H1 (cell line): Measurements from ENCODE around the gene SFTPB.

Source experiments
- BCL11A ChIP-seq, 2 experiments: IDR thresholded peaks; one replicate each; pipeline ENCODE4 v1.6.1; 2011; ENCODE audit warnings: low read depth in 2 of 2, low read length in 2 of 2, mild to moderate bottlenecking in 2 of 2
- EP300 ChIP-seq, 2 experiments: IDR thresholded peaks; 1 replicate in 1 of 2; 2 replicates in 1 of 2; pipeline ENCODE4 v1.6.1; 2011 to 2012; ENCODE audit warnings: low read depth in 2 of 2, low read length in 2 of 2, mild to moderate bottlenecking in 2 of 2, borderline replicate concordance in 1 of 2, inconsistent platforms in 1 of 2, moderate library complexity in 1 of 2
- EZH2 ChIP-seq: fragments of 200-600 bp; sonication (generic); IDR thresholded peaks from 2 replicates; pipeline ENCODE4 v1.7.1; 2012; ENCODE audit warnings: low read depth, mild to moderate bottlenecking, moderate library complexity, low read length, inconsistent platforms; ENCODE audit not compliant: severe bottlenecking
- FOSL1 ChIP-seq: IDR thresholded peaks from 2 replicates; pipeline ENCODE4 v1.6.1; 2011; ENCODE audit warnings: mild to moderate bottlenecking, low read depth, low read length, moderate library complexity; ENCODE audit not compliant: insufficient read depth
- POLR2A ChIP-seq, 2 experiments: IDR thresholded peaks; 1 replicate in 1 of 2; 2 replicates in 1 of 2; pipeline ENCODE4 v1.6.1; 2011; ENCODE audit warnings: low read depth in 2 of 2, low read length in 2 of 2, mild to moderate bottlenecking in 2 of 2; ENCODE audit errors: control extremely low read depth in 1 of 2
- POLR2AphosphoS5 ChIP-seq: IDR thresholded peaks from 2 replicates; pipeline ENCODE4 v1.6.1; 2011; ENCODE audit warnings: low read depth, low read length
- RAD21 ChIP-seq, 2 experiments: IDR thresholded peaks in 1 of 2; conservative IDR thresholded peaks in 1 of 2; 2 replicates each; pipeline ENCODE4 v1.6.1; 2011; ENCODE audit warnings: low read depth in 2 of 2, low read length in 2 of 2, improper control_type of control experiment in 1 of 2, inconsistent platforms in 1 of 2, mild to moderate bottlenecking in 1 of 2, moderate library complexity in 1 of 2
- SP1 ChIP-seq: IDR thresholded peaks from 2 replicates; pipeline ENCODE4 v1.6.1; 2011; ENCODE audit warnings: low read depth, low read length
- YY1 ChIP-seq: IDR thresholded peaks from 2 replicates; pipeline ENCODE4 v1.6.1; 2011; ENCODE audit warnings: low read depth, mild to moderate bottlenecking, low read length
- TF ChIP-seq, protein P1 (sequence below): IDR thresholded peaks from 2 replicates; pipeline ENCODE4 v1.6.1; 2011; ENCODE audit warnings: low read length, improper control_type of control experiment
- TF ChIP-seq, protein P2 (sequence below), 3 experiments: IDR thresholded peaks; 1 replicate in 2 of 3; 2 replicates in 1 of 3; pipeline versions ENCODE4 v1.5.1 to v1.6.1; 2011; ENCODE audit warnings: low read length in 3 of 3, mild to moderate bottlenecking in 3 of 3, inconsistent platforms in 2 of 3, low read depth in 1 of 3, moderate library complexity in 1 of 3; ENCODE audit not compliant: insufficient read depth in 1 of 3; ENCODE audit errors: control extremely low read depth in 1 of 3

DNA sequence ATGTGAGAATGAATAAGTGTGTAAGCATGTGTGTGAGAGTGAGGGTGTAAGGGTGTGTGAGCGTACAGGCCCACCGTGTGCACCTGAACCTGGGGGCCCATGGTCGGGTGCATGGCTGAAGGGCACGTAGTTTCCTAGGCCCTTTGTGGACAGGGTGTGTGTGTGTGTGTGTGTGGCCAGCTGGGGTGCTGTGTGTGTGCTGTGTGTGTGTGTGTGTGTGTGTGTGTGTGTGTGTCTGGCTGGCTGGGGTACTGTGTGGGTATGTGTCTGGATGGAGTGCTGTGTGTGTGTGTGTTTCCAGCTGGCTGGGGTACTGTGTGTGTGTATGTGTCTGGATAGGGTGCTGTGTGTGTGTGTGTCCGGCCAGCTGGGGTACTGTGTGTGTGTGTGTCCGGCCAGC, 2.0 kb downstream of the SFTPB start:
- TF ChIP-seq, protein P1, sequence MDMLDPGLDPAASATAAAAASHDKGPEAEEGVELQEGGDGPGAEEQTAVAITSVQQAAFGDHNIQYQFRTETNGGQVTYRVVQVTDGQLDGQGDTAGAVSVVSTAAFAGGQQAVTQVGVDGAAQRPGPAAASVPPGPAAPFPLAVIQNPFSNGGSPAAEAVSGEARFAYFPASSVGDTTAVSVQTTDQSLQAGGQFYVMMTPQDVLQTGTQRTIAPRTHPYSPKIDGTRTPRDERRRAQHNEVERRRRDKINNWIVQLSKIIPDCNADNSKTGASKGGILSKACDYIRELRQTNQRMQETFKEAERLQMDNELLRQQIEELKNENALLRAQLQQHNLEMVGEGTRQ: no peak
- TF ChIP-seq, protein P2, sequence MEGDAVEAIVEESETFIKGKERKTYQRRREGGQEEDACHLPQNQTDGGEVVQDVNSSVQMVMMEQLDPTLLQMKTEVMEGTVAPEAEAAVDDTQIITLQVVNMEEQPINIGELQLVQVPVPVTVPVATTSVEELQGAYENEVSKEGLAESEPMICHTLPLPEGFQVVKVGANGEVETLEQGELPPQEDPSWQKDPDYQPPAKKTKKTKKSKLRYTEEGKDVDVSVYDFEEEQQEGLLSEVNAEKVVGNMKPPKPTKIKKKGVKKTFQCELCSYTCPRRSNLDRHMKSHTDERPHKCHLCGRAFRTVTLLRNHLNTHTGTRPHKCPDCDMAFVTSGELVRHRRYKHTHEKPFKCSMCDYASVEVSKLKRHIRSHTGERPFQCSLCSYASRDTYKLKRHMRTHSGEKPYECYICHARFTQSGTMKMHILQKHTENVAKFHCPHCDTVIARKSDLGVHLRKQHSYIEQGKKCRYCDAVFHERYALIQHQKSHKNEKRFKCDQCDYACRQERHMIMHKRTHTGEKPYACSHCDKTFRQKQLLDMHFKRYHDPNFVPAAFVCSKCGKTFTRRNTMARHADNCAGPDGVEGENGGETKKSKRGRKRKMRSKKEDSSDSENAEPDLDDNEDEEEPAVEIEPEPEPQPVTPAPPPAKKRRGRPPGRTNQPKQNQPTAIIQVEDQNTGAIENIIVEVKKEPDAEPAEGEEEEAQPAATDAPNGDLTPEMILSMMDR (IDR thresholded peaks at IDR 0.05; ENCODE audit: control extremely low read depth in 1 of 3, insufficient read depth in 1 of 3, low read depth in 1 of 3, low read length in 3 of 3): no peak
- TF ChIP-seq FOSL1: no peak
- TF ChIP-seq RAD21 (IDR thresholded peaks at IDR 0.05 in 1 of 2, conservative IDR thresholded peaks at IDR 0.05 in 1 of 2; ENCODE audit: low read depth in 2 of 2, low read length in 2 of 2): no peak
- no peak for TF ChIP-seq SP1
- TF ChIP-seq EZH2: no peak
- TF ChIP-seq EP300 (IDR thresholded peaks at IDR 0.05; ENCODE audit: borderline replicate concordance in 1 of 2, low read depth in 2 of 2, low read length in 2 of 2): no peak
- no peak for TF ChIP-seq BCL11A (IDR thresholded peaks at IDR 0.05; ENCODE audit: low read depth in 2 of 2, low read length in 2 of 2)
- no peak for TF ChIP-seq POLR2A (IDR thresholded peaks at IDR 0.05; ENCODE audit: control extremely low read depth in 1 of 2, low read depth in 2 of 2, low read length in 2 of 2)
- TF ChIP-seq YY1: no peak
- no peak for TF ChIP-seq POLR2AphosphoS5
